Suppressor macrophage (primary cell): Measurements from ENCODE around the gene ANKRD50.

ENCODE experiments used
- DNase-seq, 4 experiments: peaks; one replicate each; pipeline ENCODE4 v3.0.0-alpha.2; 2020 to 2022

ANKRD50 gene

GRCh38 chr4:124710015-124710741, 2.4 kb downstream of the ANKRD50 start:
- DNase-seq = peak; percentile 18 to 65 (median 44)

- DNase-seq = no peak
Observed at GRCh38 chr4:124708517-124709300, 3.8 kb downstream of the ANKRD50 start.

- DNase-seq = no peak
Observed at GRCh38 chr4:124705393-124705792, 7.1 kb downstream of the ANKRD50 start.

- peak; percentile 34 to 73 (median 54) for DNase-seq
Observed at GRCh38 chr4:124703154-124703553, 9.4 kb downstream of the ANKRD50 start.

GRCh38 chr4:124697441-124697840, 15.1 kb downstream of the ANKRD50 start:
- no peak for DNase-seq

GRCh38 chr4:124696182-124696581, 16.4 kb downstream of the ANKRD50 start:
- no peak for DNase-seq

- no peak for DNase-seq
Observed at GRCh38 chr4:124694946-124695598, 17.5 kb downstream of the ANKRD50 start.

- no peak for DNase-seq
Observed at GRCh38 chr4:124694306-124694705, 18.2 kb downstream of the ANKRD50 start.

GRCh38 chr4:124691801-124692200, 20.7 kb downstream of the ANKRD50 start:
- no peak for DNase-seq

- no peak for DNase-seq
Observed at GRCh38 chr4:124686279-124686678, 26.3 kb downstream of the ANKRD50 start.

- DNase-seq = no peak
Observed at GRCh38 chr4:124685851-124686250, 26.7 kb downstream of the ANKRD50 start.

- DNase-seq = no peak
Observed at GRCh38 chr4:124684301-124684700, 28.2 kb downstream of the ANKRD50 start.

GRCh38 chr4:124682384-124682783, 30.1 kb downstream of the ANKRD50 start:
- DNase-seq = peak in 2 of 4 experiments; percentile 20 to 49

- DNase-seq = no peak
Observed at GRCh38 chr4:124666496-124666895, 46.0 kb downstream of the ANKRD50 start.

- DNase-seq = no peak
Observed at GRCh38 chr4:124658795-124659194, 53.7 kb downstream of the ANKRD50 start.

GRCh38 chr4:124650614-124651013, 61.9 kb downstream of the ANKRD50 start:
- no peak for DNase-seq

- DNase-seq = no peak
Observed at GRCh38 chr4:124647599-124647998, 64.9 kb downstream of the ANKRD50 start.

- DNase-seq = no peak
Observed at GRCh38 chr4:124644621-124645020, 67.9 kb downstream of the ANKRD50 start.

GRCh38 chr4:124642846-124643245, 69.7 kb downstream of the ANKRD50 start:
- no peak for DNase-seq

- DNase-seq = peak; percentile 77 to 92 (median 84)
Observed at GRCh38 chr4:124641715-124642381, 70.7 kb downstream of the ANKRD50 start.

- peak in 2 of 4 experiments; percentile 14 to 36 for DNase-seq
Observed at GRCh38 chr4:124640022-124640730, 72.4 kb downstream of the ANKRD50 start.

GRCh38 chr4:124637321-124637720, 75.2 kb downstream of the ANKRD50 start:
- DNase-seq = no peak
